Stromal cell of bone marrow (primary cell): Measurements from ENCODE around the gene TBC1D32.
"Not testable (repeated sequence)": the region's sequence is repeated elsewhere in the genome, so short reads cannot be mapped to it uniquely, and the experiment has no call there.

Source experiments
- DNase-seq: peaks from one replicate; pipeline ENCODE4 v3.0.0-alpha.2; 2012; ENCODE audit warnings: low read depth

The TBC1D32 gene, protein sequence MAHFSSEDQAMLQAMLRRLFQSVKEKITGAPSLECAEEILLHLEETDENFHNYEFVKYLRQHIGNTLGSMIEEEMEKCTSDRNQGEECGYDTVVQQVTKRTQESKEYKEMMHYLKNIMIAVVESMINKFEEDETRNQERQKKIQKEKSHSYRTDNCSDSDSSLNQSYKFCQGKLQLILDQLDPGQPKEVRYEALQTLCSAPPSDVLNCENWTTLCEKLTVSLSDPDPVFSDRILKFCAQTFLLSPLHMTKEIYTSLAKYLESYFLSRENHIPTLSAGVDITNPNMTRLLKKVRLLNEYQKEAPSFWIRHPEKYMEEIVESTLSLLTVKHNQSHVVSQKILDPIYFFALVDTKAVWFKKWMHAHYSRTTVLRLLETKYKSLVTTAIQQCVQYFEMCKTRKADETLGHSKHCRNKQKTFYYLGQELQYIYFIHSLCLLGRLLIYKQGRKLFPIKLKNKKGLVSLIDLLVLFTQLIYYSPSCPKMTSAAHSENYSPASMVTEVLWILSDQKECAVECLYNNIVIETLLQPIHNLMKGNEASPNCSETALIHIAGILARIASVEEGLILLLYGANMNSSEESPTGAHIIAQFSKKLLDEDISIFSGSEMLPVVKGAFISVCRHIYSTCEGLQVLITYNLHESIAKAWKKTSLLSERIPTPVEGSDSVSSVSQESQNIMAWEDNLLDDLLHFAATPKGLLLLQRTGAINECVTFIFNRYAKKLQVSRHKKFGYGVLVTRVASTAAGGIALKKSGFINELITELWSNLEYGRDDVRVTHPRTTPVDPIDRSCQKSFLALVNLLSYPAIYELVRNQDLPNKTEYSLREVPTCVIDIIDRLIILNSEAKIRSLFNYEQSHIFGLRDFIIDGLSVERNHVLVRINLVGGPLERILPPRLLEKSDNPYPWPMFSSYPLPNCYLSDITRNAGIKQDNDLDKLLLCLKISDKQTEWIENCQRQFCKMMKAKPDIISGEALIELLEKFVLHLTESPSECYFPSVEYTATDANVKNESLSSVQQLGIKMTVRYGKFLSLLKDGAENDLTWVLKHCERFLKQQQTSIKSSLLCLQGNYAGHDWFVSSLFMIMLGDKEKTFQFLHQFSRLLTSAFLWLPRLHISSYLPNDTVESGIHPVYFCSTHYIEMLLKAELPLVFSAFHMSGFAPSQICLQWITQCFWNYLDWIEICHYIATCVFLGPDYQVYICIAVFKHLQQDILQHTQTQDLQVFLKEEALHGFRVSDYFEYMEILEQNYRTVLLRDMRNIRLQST

DNA sequence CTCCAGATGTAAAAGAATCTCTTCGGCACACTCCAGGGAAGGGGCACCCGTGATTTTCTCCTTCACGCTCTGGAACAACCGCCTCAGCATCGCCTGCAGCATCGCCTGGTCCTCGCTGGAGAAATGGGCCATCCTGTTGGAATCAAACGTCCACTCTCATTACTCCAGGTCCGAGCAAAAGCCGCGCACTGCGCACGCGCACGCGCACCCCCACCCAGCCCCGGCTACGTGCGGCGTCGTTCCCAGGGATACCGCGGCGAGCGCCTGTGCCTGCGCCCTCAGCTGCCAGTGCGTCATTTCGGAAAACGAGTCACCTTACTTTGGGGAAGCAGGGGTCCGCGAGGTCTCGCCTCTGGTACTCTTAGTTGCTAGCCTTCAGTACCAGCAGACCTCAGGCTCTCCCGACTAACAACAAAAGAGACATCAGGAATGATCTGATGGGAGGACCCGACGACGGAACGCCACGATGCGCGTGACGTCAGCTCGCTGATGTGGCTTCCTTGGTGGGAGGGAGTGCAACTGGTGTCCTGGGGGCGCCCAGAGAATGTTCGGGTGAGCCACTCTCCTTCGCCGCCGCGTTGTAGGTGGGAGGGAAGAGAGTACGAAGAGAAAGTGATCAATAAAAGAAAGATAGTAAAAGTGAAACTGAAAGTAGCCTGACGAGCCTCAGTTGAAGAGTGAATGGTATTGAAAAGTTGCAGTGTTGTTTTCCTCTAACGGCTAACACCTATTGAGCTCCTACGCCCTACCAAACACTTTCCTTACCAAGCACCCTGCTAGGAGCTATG lies at the start of gene TBC1D32:
TBC1D32 (minus strand) TSS at position 182 of the 788 bp plus-strand sequence; CDS start at position 132, 50 bp downstream.
- peak; percentile 82 for DNase-seq

DNA sequence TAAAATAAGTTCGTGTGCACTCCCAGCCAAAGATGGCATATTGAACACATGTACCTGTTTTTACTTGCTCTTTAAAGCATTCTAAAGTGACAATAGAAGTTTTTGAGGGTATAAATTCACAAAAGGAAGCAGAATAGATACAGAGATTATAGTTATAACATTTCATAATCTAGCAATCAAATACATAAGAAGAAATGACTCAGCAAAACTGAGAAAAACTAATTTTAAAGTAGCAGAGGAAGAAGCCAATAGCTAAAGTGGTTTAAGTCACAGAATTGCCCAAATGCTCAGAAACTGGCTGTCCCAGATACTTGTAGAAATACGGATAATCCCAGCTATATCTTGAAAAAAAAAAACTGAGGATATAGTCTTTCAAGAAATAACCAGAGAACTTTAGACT lies 49.2 kb upstream of the TBC1D32 start:
- DNase-seq: no peak

DNA sequence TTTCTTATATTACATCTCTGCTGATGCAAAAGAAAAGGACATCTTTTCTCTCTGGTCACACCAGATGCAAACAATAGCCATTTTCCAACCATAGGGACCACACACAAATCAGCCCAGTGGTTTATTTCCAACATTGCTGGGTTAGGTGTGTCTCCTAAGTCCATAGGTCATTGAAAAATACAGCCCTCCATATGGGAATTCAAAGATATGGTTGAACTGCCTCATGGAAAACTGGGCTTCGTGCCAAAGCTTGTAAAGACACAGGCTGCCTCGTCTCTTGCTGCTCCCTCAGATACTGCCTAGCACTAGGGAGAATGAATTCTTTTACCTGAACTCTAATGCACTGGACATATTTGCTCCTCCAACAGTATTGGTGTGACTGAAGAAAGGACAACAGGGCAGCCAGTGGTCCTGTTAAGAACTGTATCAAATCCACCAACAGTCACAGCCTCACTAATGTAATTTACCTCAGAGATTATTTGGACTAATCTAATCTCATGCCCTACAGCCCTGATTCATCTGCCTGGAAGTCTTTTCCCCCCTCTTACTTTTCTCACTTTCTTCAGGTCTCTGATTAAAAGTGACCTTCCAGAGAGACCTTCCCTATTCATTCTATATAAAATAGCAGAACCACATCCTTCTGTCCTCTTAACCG lies 48.3 kb upstream of the TBC1D32 start:
- no peak for DNase-seq

DNA sequence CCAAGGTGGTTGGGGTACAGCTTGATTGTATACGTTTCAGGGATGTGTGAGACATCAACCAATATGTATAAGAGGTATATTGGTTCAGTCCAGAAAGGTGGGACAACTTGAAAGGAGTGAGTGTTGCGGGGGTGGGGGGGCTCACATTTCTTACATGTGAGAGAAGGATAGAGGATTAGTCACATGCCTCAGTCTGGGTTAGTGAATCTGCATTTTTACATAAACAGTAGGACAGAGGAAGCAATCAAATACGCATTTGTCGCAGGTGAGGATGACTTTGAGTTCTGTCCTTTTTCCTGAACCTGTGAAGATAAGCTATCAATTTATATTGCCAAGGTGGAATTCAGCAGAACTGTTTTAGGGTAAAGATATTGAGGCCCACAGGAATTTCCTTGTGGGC lies 42.1 kb upstream of the TBC1D32 start:
- DNase-seq: no peak

DNA sequence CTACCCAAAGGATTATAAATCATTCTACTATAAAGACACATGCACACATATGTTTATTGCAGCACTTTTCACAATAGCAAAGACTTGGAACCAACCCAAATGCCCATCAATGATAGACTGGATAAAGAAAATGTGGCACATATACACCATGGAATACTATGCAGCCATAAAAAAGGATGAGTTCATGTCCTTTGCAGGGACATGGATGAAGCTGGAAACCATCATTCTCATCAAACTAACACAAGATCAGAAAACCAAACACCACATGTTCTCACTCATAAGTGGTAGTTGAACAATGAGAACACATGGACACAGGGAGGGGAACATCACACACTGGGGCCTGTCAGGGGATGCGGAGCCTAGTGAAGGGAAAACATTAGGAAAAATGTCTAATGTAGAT lies 39.9 kb upstream of the TBC1D32 start:
- not testable (repeated sequence) for DNase-seq

DNA sequence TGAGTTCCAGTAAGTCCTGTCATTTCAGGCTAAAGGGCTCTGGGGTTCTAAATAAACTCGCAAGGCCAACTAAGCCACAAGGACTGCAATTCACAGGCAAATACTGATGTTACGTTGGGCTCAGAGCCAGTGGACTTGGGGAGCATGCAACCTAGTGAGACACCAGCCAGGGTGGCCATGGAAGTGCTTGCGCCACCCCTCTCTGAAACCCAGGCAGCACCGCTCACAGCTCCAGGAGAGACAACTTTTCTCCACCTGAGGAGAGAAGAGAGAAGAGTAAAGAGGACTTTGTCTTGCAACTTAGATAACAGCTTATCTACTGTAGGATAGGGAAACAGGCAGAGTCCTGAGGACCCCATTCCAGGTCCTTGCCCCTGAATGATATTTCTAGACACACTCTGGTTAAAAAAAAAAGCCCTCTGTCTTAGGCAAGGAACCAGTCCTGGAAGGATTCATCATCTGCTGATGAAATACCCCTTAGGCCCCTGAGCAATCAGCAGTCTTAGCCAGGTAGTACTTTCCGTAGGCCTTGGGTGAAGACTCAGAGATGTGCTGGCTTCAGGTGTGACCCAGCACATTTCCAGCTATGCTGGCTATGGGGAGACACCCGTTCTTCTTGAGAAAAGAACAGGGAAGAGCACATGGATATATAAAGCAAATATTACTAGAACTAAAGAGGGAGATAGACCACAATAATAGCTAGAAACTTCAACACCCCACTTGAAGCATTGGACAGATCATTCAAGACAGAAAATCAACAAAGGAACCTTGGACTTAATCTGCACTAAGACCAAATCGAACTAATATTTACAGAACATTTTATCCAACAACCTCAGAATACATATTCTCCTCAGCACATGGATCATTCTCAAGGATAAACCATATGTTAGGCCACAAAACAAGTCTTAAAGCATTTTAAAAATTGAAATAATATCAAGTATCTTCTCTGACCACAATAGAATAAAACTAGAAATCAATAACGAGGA lies 31.5 kb upstream of the TBC1D32 start:
- DNase-seq: no peak

DNA sequence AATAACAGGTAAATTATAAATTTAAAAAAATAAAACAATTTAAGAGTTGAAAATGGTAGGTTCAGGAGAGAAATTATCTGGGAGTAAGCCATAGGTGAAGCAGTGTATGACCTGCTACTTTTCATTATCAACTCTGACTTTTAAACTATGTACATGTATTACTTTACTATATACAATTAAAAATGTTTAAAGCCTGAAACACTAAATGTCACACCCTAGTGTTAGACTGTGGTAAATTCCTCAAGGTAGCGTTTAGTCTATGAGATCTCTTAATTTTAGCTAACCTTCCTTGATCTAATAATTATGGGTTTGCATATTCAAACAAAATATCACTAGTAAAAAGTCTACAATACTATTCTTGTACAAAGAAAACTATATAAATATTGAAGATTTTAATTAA lies 22.3 kb upstream of the TBC1D32 start:
- DNase-seq: no peak

DNA sequence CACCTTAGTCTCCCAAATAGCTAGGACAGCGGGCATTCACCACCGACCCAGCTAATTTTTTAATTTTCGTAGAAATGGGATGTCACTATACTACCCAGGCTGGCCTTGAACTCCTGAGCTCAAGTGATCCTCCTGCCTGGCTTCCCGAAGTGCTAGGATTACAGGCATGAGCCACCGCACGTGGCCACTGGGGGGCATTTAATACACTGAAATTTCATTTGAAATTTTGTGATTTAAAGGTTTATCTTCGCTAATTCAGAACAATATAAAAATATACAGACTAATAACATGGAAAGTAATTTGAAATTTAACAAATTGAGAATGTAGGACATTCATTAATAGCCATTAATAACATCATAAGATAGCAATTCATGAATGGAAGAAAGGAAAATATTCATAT lies 20.5 kb upstream of the TBC1D32 start:
- no peak for DNase-seq

DNA sequence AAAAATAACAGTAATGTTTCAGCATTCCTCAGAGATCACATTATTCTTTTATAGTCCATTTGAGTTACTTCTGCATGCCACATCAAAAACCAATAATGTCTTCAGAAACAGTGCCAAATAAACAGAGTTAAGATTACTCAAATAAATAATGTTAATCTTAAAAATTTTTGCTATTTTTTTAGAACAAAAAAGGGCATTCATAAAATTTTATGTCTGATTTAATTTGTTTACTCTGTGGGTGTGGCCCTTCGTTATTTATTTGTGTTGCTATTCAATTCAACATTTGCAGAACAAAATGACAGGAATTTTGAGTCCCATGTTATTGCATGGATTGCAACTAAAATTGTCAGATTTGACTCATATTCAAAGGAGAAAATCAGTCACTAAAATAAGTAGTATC lies 18.7 kb upstream of the TBC1D32 start:
- DNase-seq: no peak

DNA sequence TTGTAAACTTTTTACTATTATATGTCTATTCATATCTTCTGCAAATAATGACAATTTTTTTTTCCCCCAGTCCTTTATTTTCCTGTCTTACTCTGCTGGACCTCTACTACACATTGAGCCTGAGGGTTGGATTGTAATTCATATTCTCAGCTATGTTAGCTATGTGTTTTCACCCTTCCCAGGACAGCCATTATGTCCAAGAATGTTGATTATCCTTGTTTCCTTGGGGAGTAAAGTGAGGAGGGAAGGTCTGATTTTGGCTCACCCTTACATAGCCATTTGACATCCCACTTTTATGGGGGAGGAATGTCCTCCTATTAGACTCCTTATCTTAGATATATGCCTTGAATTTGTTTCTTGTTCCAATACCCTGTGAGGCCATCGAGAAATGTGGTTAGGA lies 17.6 kb upstream of the TBC1D32 start:
- DNase-seq: no peak

DNA sequence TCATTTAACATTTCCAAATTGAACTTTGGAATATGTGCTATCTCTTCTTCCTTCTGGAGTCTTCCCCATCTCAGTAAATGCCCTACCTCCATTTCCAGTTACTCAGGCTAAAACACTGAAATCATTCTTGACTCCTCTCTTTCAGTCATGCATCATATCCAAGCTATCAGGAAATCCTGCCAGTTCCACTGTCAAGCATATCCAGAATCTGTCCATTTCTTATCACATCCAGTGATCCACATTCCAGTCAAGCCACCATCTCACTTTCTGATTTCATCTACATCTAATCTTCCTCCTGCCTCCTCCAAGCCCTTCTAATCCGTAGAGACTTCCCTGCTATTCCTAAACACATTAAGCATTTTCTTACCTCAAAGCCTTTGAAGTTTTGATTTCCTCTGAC lies 15.3 kb upstream of the TBC1D32 start:
- DNase-seq: no peak

DNA sequence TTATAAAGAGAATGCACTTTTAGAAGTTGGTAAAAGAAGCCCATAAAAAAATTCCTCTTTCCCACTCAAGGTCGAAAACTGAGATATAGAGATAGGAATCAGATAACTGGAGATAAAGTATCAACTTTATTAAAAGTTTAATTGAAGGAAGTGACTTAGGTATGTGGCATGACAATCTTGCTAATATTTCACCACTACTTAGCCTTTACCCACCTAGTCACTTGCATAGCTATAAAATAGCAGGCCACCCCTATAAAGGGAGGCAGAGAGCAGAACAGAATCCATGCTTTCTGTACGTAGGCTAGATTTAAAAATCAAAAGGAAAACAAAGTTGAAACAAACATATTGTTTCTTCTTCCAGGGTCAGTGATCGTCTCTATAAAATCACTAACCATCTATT lies 13.2 kb upstream of the TBC1D32 start:
- no peak for DNase-seq

DNA sequence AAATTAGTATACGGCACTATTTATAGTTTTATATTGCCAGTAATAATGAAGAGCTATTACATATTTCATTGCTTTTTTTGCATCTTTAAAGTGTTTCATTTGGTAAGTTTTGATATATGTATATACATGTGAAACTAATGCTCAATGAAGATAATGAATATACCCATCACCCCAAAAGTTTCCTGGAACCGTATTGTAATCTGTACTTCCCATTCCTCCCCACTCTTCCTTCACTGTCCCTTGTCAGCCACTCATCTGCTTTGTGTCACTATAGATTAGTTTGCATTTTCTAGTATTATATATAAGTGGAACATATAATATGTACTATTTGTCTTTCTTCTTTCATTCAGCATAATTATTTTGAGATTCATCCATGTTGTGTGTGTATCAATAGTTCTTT lies 10.3 kb upstream of the TBC1D32 start:
- no peak for DNase-seq

DNA sequence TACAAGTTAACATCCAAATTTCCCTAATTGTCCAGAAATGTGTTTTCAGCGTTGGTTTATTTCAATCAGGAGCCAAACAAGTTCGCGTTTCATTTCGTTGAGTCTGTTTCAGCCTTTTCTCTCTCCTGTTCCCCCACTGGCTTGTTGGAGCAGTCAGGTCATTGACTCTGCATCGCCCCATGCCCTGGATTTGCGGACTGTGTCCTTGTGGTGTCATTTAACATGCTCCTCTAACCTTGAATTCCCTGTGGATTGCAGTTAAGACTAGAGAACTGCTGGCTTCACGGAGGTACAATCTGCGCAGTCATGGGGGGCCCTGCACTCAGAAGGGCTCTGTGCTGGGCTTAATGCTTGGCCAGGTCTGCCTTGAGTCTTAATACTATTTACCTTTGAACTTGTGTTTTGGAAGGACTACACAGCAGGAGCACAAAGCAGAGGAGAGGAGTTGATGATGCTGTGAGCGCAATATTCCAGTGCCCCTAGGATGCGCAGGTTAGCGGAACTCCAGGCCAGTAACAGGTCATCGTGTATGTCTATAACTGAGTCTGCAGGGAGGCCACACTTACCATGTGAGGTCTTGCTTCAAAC lies 5.5 kb upstream of the TBC1D32 start:
- no peak for DNase-seq

DNA sequence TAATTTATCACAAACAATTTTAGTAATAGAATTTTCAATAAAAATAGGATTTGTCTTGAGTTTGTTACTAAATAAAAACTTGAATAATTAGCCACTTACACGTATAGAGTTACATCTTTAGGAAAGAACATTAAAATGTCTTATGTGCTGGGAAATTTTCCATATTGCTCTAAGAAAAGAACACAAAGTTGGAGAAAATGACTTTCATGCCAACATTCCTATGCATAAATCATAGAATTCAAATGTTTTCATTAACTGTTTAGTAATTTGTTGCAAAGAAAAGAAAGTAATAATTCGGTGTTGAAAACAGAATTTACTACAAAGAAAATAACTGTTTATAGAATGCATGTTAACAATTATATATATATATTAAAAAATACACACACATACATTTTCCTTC lies 4.7 kb upstream of the TBC1D32 start:
- no peak for DNase-seq

DNA sequence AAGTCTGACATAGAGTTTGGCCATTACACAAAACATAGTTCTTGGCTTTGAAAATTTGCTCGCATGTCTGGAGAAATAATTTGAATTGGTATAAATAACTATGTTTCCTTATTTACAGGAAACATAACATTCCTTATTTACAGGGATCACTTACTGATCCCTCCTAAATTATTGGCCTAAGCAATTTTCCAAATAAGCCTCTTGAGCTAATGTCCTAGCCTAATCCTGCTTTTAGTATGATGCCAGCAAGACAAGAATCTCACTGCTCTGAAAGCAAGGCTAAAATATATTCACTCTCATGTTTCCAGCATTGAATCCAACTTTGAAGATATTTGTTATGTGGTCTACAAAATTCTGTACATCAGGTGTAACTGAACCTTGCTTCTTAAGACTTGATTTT lies 4.1 kb upstream of the TBC1D32 start:
- DNase-seq: no peak

DNA sequence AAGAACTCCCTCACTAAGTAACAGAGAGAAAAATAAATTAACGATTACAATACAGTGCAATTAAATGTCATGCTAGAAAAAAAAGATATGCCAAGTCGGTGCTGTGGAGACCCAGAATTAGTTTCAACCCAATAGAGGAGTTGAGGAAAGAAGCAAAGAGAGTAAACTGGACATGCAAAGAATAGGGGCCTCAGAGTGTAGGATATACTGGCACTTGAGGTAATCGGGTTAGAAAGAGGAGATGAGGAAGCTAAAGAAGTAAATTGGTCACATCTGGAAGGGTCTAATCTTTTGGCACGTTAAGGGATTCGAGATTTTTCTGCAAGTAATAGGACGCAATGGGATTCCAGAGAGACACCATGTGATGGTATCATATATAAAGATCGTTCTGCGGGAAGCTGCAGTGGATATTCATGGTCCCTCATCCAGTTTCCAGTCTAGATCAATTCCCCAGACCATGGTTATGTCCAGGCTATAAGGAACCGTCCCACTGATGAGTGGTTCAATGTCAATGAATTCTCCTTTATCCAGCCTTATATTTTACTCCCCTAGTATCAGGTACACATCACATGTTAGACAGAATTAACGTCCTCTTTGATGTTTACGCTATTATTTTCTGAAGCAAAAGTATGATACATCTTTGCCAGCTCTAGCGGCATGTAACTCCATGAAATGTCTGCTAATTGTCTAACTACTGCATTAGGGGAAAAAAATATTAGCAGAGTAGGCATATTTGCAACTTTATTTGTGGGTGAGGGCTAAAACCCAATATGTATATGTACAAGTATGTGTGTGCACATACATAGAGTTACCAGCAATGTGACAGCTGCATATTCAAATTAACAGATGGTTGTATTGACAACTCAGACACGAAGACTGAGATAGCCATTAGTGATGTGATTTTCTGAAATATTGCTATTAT lies 1.1 kb upstream of the TBC1D32 start:
- no peak for DNase-seq

DNA sequence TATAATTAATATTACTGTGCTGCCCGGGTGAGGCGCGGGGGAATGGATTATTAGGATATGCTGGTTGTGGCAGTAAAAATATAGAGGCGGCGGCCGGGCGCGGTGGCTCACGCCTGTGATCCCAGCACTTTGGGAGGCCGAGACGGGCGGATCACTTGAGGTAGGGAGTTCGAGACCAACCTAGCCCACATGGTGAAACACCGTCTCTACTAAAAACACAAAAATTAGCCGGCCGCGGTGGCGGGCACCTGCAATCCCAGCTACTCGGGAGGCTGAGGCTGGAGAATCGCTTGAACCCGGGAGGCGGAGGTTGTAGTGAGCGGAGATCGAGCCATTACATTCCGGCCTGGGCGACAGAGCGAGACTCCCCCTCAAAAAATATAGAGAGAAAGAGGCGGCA lies 586 bp downstream of the TBC1D32 start:
- DNase-seq: not testable (repeated sequence)
